SK-N-SH (cell line): ENCODE measurements around the gene TEP1. TPM values are rescaled to one million over a fixed set of nuclear protein-coding genes. Genes with fewer than 3 reads are reported as not detected.

Source experiments
- CTCF ChIA-PET: fragments of 300-600, 350-600 bp; formaldehyde crosslinking; extraction: SDS; loops from one replicate; lab custom pipeline; 2021; lab: Yijun Ruan, JAX
- POLR2A ChIA-PET: fragments of 350-600 bp; sonication (Branson Sonifier 250); formaldehyde crosslinking; extraction: SDS; loops from one replicate; lab custom pipeline; 2020; ENCODE audit warnings: antibody characterized with exemption, inconsistent platforms; lab: Yijun Ruan, JAX
- DNase-seq: peaks from one replicate; pipeline ENCODE4 v3.0.0; 2012
- H2AFZ ChIP-seq: fragments of 200-600 bp; sonication (generic); 2 replicates; pipeline ENCODE4 v1.8.1; 2016; ENCODE audit warnings: antibody characterized with exemption, mild to moderate bottlenecking, low read depth
- H3F3A ChIP-seq: fragments of 200-600 bp; sonication (generic); replicated peaks from 2 replicates; pipeline ENCODE3; 2016; ENCODE audit warnings: antibody characterized with exemption, mild to moderate bottlenecking; ENCODE audit not compliant: insufficient read depth
- H3K27ac ChIP-seq, 2 experiments: fragments of 200-500 bp in 1 of 2; fragments of 200-600 bp in 1 of 2; sonication (Bioruptor generic) in 1 of 2; sonication (generic), shearing (Covaris generic) in 1 of 2; 2 replicates each; pipeline versions ENCODE4 v1.5.1 to v1.6.1; 2014 to 2016; ENCODE audit warnings: low read depth in 2 of 2, inconsistent platforms in 1 of 2, low read length in 1 of 2, mild to moderate bottlenecking in 1 of 2, mixed read lengths in 1 of 2
- H3K27me3 ChIP-seq: fragments of 200-600 bp; sonication (generic), shearing (Covaris generic); 2 replicates; pipeline ENCODE4 v1.6.1; 2016; ENCODE audit warnings: mixed run types; ENCODE audit not compliant: insufficient read depth
- H3K36me3 ChIP-seq, 2 experiments: fragments of 200-500 bp in 1 of 2; fragments of 200-600 bp in 1 of 2; sonication (Bioruptor generic) in 1 of 2; sonication (generic) in 1 of 2; replicated peaks in 1 of 2; 2 replicates each; pipeline versions ENCODE3 to v1.5.1; 2014 to 2016; ENCODE audit warnings: low read length in 1 of 2, mild to moderate bottlenecking in 1 of 2; ENCODE audit not compliant: insufficient read depth in 2 of 2, control insufficient read depth in 1 of 2
- H3K4me1 ChIP-seq, 2 experiments: fragments of 200-500 bp in 1 of 2; fragments of 200-600 bp in 1 of 2; sonication (Bioruptor generic) in 1 of 2; sonication (generic), shearing (Covaris generic) in 1 of 2; 2 replicates each; pipeline versions ENCODE4 v1.5.1 to v1.6.1; 2014 to 2016; ENCODE audit warnings: low read depth in 1 of 2, low read length in 1 of 2, mixed run types in 1 of 2; ENCODE audit not compliant: insufficient read depth in 2 of 2, control insufficient read depth in 1 of 2
- H3K4me2 ChIP-seq: fragments of 200-600 bp; sonication (generic), shearing (Covaris generic); 2 replicates; pipeline ENCODE4 v1.6.1; 2017; ENCODE audit warnings: mixed run types
- H3K4me3 ChIP-seq, 2 experiments: fragments of 200-500 bp in 1 of 2; fragments of 200-600 bp in 1 of 2; sonication (Bioruptor generic) in 1 of 2; sonication (generic), shearing (Covaris generic) in 1 of 2; 2 replicates each; pipeline versions ENCODE4 v1.5.1 to v1.8.1; 2014 to 2016; ENCODE audit warnings: low read depth in 2 of 2, inconsistent platforms in 1 of 2, low read length in 1 of 2, mild to moderate bottlenecking in 1 of 2, mixed read lengths in 1 of 2, moderate library complexity in 1 of 2
- H3K79me2 ChIP-seq: fragments of 200-600 bp; sonication (generic); 2 replicates; pipeline ENCODE4 v1.8.1; 2017; ENCODE audit warnings: mild to moderate bottlenecking; ENCODE audit not compliant: insufficient read depth
- H3K9ac ChIP-seq: fragments of 200-600 bp; sonication (generic); 2 replicates; pipeline ENCODE4 v1.6.1; 2017; ENCODE audit warnings: mixed run types
- H3K9me2 ChIP-seq: fragments of 200-600 bp; sonication (generic); 2 replicates; pipeline ENCODE4 v1.6.1; 2017; ENCODE audit warnings: mixed run types
- H3K9me3 ChIP-seq: fragments of 200-600 bp; sonication (generic); 2 replicates; pipeline ENCODE4 v1.6.1; 2017; ENCODE audit warnings: mixed run types, mild to moderate bottlenecking, moderate library complexity
- H4K20me1 ChIP-seq: fragments of 200-600 bp; sonication (generic); 2 replicates; pipeline ENCODE4 v1.6.1; 2017; ENCODE audit warnings: mild to moderate bottlenecking, mixed run types; ENCODE audit not compliant: insufficient read depth
- CHD2 ChIP-seq: fragments of 150-350 bp; IDR thresholded peaks from 2 replicates; pipeline ENCODE4 v1.6.1; 2018; ENCODE audit warnings: low read length; ENCODE audit not compliant: partially characterized antibody
- ELF1 ChIP-seq: IDR thresholded peaks from 2 replicates; pipeline ENCODE4 v1.4.0; 2012
- FOSL2 ChIP-seq: IDR thresholded peaks from 2 replicates; pipeline ENCODE4 v1.4.0; 2012; ENCODE audit warnings: low read depth, mild to moderate bottlenecking, moderate library complexity, borderline replicate concordance
- GABPA ChIP-seq: IDR thresholded peaks from 2 replicates; pipeline ENCODE4 v1.4.0; 2012; ENCODE audit warnings: low read depth, mild to moderate bottlenecking
- GATA2 ChIP-seq: sonication (generic); formaldehyde crosslinking; IDR thresholded peaks from 2 replicates; pipeline ENCODE4 v1.5.0; 2020; ENCODE audit warnings: mild to moderate bottlenecking, missing genetic modification reagents
- JUND ChIP-seq: IDR thresholded peaks from 2 replicates; pipeline ENCODE4 v1.4.0; 2012
- MXI1 ChIP-seq: IDR thresholded peaks from 2 replicates; pipeline ENCODE4 v1.6.1; 2012; ENCODE audit warnings: mild to moderate bottlenecking, low read depth, low read length, improper control_type of control experiment
- NFIC ChIP-seq: IDR thresholded peaks from 2 replicates; pipeline ENCODE4 v1.4.0; 2012; ENCODE audit warnings: borderline replicate concordance
- NRF1 ChIP-seq: IDR thresholded peaks from 2 replicates; pipeline ENCODE4 v1.6.1; 2012; ENCODE audit warnings: low read depth, mild to moderate bottlenecking, low read length
- POLR2AphosphoS5 ChIP-seq: IDR thresholded peaks from 2 replicates; pipeline ENCODE4 v1.6.1; 2012; ENCODE audit warnings: low read depth, low read length
- RCOR1 ChIP-seq: fragments of 150-350 bp; IDR thresholded peaks from 2 replicates; pipeline ENCODE4 v1.6.1; 2017; ENCODE audit warnings: antibody characterized with exemption, low read length
- RFX5 ChIP-seq: IDR thresholded peaks from 2 replicates; pipeline ENCODE4 v1.6.1; 2012; ENCODE audit warnings: mild to moderate bottlenecking, improper control_type of control experiment, low read length
- RXRA ChIP-seq: IDR thresholded peaks from 2 replicates; pipeline ENCODE4 v1.4.0; 2012; ENCODE audit warnings: low read depth, mild to moderate bottlenecking, borderline replicate concordance
- SIN3A ChIP-seq: IDR thresholded peaks from 2 replicates; pipeline ENCODE4 v1.6.1; 2012; ENCODE audit warnings: low read depth, mild to moderate bottlenecking, low read length, moderate library complexity, borderline replicate concordance
- TAF1 ChIP-seq: IDR thresholded peaks from 2 replicates; pipeline ENCODE4 v1.6.1; 2012; ENCODE audit warnings: low read depth, mild to moderate bottlenecking, low read length, moderate library complexity, borderline replicate concordance
- TCF12 ChIP-seq: IDR thresholded peaks from 2 replicates; pipeline ENCODE4 v1.4.0; 2012
- TEAD4 ChIP-seq: IDR thresholded peaks from 2 replicates; pipeline ENCODE4 v1.4.0; 2012; ENCODE audit warnings: mild to moderate bottlenecking, borderline replicate concordance; ENCODE audit not compliant: insufficient read depth
- WGBS: methylation state at CpG from one replicate; pipeline ENCODE4 v1.1.6; 2017; ENCODE audit warnings: low lambda C conversion rate; 5-methylcytosine and 5-hydroxymethylcytosine counted together
- polyA plus RNA-seq, 3 experiments: library from polyadenylated mRNA; depleted of rRNA; stranded (reverse); fragments of >200 nt; gene quantifications; 2 replicates each; pipeline ENCODE4 v1.2.3, GENCODE V29; 2012
- TF ChIP-seq, protein P1 (sequence below): IDR thresholded peaks from 2 replicates; pipeline ENCODE4 v1.4.0; 2012; ENCODE audit warnings: low read depth

The TEP1 gene
- 12.1 and 13.3 TPM in 2 replicates for polyA plus RNA-seq (2012; rRNA removed)
- polyA plus RNA-seq (2012; cell fraction: cytosol; rRNA removed): 6.5 TPM in 2 replicates
- polyA plus RNA-seq (2012; cell fraction: nucleus; rRNA removed): 40.3 and 55.9 TPM in 2 replicates

DNA sequence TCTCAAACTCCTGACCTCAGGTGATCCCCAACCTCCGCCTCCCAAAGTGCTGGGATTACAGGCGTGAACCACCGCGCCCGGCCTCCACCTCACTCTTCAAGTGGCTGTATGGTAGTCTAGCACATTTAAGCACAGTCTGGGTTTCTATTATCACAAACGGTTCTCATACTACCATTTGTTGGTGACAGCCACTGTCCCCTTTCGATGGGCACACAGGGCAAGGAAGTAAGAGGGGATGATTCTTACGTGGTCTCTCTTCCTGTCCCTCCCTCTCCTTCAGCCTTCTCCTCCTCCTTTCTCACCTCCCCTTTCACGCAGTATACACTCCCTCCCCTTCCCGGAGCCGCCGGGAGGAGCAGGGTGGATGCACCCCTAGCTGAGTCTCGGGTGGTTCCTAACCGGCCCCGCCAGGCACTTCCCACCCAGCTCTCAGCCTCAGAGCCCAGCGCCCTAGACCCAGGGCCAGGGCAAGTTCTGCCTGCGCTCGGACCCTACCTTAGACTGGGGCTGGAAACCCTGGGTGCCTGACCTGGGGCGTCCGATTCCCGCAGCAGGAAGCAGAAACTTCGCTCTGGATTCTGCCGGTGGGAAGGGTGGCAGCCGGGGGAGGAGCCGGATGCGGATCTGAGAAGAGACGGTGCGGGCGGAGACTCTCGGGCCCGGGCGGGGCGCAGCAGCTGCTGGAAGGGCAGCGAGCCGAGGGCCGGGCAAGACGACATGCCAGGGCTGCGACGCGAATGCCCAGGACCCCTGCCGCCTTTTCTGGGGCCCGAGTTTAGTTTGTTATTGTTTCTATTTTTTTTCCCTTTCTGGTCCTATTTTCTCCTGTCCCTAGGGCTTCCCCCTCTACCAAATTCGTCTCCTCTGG lies at the start of gene TEP1:
Gene TEP1 (minus strand): TSS at position 626 of the 868 bp plus-strand sequence. CDS start 5,062 bp downstream, outside the sequence.
- Histone ChIP-seq H3K27me3 (no peaks in the 10 kb centered on the region), H3K9me3 (no peaks in the 10 kb centered on the region), H3K4me2 (peak within 1 kb of the TSS; percentile 70), H3K4me3 (peak within 1 kb of the TSS; percentile 60 to 85), H3K36me3 (peaks cover 0 to 2% of the 10 kb centered on the region in 2 experiments), H4K20me1 (no peaks in the 10 kb centered on the region), H3K27ac (peak within 1 kb of the TSS; percentile 92 to 95), H3K79me2 (peaks cover 28% of the 10 kb centered on the region), H3F3A (peaks cover 18% of the 10 kb centered on the region), H3K9ac (peak within 1 kb of the TSS; percentile 89), H2AFZ (peak within 1 kb of the TSS; percentile 99), H3K9me2 (no peaks in the 10 kb centered on the region), H3K4me1 (peaks cover 0 to 17% of the 10 kb centered on the region in 2 experiments; a peak in 2 of 4 replicates)
- WGBS: under 1% methylated on average over 34 of the region's 43 CpGs
- ChIA-PET CTCF (interaction anchor here (0.6 to 3.3 kb wide), 6 partner anchors 12 to 213 kb away, joined by 3 to 19 read pairs (median 4); no protein-coding TSS in a partner anchor), POLR2A (interaction anchor here (0.7 to 2.4 kb wide), 8 partner anchors 10 to 70 kb away, joined by 3 to 9 read pairs (median 4); partner anchors contain the start of genes APEX1, OSGEP, PARP2 and PIP4P1)
- DNase-seq: peak; percentile 87
- TF ChIP-seq SIN3A (no peak), TEAD4 (0 out of 2 replicates have a peak, but pooled peaks have one; percentile 13), RXRA (no peak), CHD2 (no peak), GABPA (peak; percentile 69), POLR2AphosphoS5 (peak; percentile 97), ELF1 (peak; percentile 51; the same call in 1 of the 2 replicates), FOSL2 (no peak), RFX5 (no peak), JUND (no peak), MXI1 (peak; percentile 68), RCOR1 (peak; percentile 0; the same call in 1 of the 2 replicates), NRF1 (no peak), TCF12 (no peak), TAF1 (peak; percentile 68), GATA2 (CRISPR knock-in tag) (0 out of 2 replicates have a peak, but pooled peaks have one; percentile 7), NFIC (peak; percentile 18; the same call in 1 of the 2 replicates)
- TF ChIP-seq, protein P1, sequence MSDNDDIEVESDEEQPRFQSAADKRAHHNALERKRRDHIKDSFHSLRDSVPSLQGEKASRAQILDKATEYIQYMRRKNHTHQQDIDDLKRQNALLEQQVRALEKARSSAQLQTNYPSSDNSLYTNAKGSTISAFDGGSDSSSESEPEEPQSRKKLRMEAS: peak; percentile 58
